ENCODE data around the gene DNAH10. TPM values are rescaled to one million over a fixed set of nuclear protein-coding genes. Genes with fewer than 3 reads are reported as not detected.

The DNAH10 gene
- total and polyA plus RNA-seq, 7 experiments from 2014 or later = 0.05 to 0.50 (median 0.10) TPM

DNA sequence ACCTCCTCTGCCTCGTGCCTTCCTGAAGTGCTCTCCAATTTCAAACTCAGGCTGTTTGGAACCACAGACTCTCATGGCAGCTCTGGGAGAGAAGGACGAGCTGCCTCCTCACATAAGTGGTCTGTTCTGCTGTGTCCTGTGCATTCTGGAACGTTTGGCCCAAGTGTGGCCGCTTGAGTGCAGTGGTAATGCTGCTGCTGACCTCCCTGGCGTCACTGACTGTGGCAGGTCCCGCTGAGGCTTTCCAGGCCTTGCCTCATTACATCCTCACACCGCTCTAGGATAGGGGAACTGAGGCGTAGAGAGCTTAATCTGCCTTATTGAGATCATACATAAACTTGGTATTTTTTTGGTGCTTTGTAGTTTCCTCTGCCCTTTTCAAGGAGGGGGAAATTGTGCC is 196.4 kb downstream of the DNAH10 start:
- Mint-ChIP-seq H3K36me3 (peaks cover 0 to 12% (median 0%) of the 10 kb centered on the region in 5 donors), H3K4me1 (peaks cover 0 to 24% (median 8%) of the 10 kb centered on the region in 7 donors), H3K9me3 (no peaks in the 10 kb centered on the region), H3K27me3 (no peaks in the 10 kb centered on the region), H3K27ac (no peak overlapping the region), H3K4me3 (no peak overlapping the region)
- no peak overlapping the region for H3K27ac ChIP-seq (ENCODE audit: low read depth, low read length)
- intact Hi-C loops (cut with micrococcal nuclease) = no loop called here
- DNase-seq (no peak), ATAC-seq (no peak)
- H3K9me3 ChIP-seq (ENCODE audit: control insufficient read depth in 2 of 3, low read length in 3 of 3) = no peaks in the 10 kb centered on the region
- ChIA-PET CTCF (no interaction called here), POLR2A (interaction anchor here (0.9 kb wide), 1 partner anchor 190 kb away, joined by 3 read pairs; no protein-coding TSS in a partner anchor)
- H3K4me3 ChIP-seq (ENCODE audit: low read length) = no peak overlapping the region
- H3K4me1 ChIP-seq (ENCODE audit: control insufficient read depth in 2 of 2, insufficient read depth in 2 of 2, low read length in 2 of 2) = no peaks in the 10 kb centered on the region
- no peaks in the 10 kb centered on the region for H3K36me3 ChIP-seq (ENCODE audit: control insufficient read depth in 2 of 3, insufficient read depth in 3 of 3, low read length in 3 of 3)
- no peaks in the 10 kb centered on the region for H3K27me3 ChIP-seq (ENCODE audit: control insufficient read depth in 2 of 2, insufficient read depth in 2 of 2, low read length in 2 of 2)

DNA sequence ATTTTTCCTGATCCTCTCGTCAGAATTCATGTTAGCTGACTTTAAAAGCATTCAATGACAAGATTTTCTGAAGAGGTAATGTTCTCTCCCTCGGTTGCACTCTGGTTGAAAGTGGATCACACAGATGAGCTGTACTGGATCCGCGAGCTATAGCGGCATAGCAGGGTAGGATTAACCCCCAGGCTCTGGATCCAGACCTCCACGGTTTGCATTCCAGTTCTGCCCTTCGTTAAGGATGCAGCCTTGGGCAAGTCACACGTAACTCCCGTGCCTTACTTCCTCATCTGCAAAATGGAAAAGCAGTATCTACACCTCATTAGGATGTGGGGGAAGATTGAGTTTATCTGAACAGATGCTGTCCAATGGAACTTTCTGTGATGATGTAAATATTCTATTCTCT is 196.8 kb downstream of the DNAH10 start:
- Mint-ChIP-seq H3K4me3 (no peak overlapping the region), H3K4me1 (peaks cover 0 to 28% (median 8%) of the 10 kb centered on the region in 7 donors), H3K9me3 (no peaks in the 10 kb centered on the region), H3K36me3 (peaks cover 0 to 12% (median 0%) of the 10 kb centered on the region in 5 donors), H3K27me3 (no peaks in the 10 kb centered on the region), H3K27ac (no peak overlapping the region)
- no peak overlapping the region for H3K27ac ChIP-seq (ENCODE audit: low read depth, low read length)
- H3K27me3 ChIP-seq (ENCODE audit: control insufficient read depth in 2 of 2, insufficient read depth in 2 of 2, low read length in 2 of 2) = no peaks in the 10 kb centered on the region
- H3K36me3 ChIP-seq (ENCODE audit: control insufficient read depth in 2 of 3, insufficient read depth in 3 of 3, low read length in 3 of 3) = no peaks in the 10 kb centered on the region
- ATAC-seq = no peak
- no peak for DNase-seq
- ChIA-PET POLR2A (interaction anchor here (0.6 to 0.9 kb wide), 2 partner anchors 25 to 190 kb away, joined by 3 read pairs; no protein-coding TSS in a partner anchor), CTCF (no interaction called here)
- no peaks in the 10 kb centered on the region for H3K9me3 ChIP-seq (ENCODE audit: control insufficient read depth in 2 of 3, low read length in 3 of 3)
- no peak overlapping the region for H3K4me3 ChIP-seq (ENCODE audit: low read length)
- intact Hi-C loops (cut with micrococcal nuclease) = no loop called here
- H3K4me1 ChIP-seq (ENCODE audit: control insufficient read depth in 2 of 2, insufficient read depth in 2 of 2, low read length in 2 of 2) = no peaks in the 10 kb centered on the region

DNA sequence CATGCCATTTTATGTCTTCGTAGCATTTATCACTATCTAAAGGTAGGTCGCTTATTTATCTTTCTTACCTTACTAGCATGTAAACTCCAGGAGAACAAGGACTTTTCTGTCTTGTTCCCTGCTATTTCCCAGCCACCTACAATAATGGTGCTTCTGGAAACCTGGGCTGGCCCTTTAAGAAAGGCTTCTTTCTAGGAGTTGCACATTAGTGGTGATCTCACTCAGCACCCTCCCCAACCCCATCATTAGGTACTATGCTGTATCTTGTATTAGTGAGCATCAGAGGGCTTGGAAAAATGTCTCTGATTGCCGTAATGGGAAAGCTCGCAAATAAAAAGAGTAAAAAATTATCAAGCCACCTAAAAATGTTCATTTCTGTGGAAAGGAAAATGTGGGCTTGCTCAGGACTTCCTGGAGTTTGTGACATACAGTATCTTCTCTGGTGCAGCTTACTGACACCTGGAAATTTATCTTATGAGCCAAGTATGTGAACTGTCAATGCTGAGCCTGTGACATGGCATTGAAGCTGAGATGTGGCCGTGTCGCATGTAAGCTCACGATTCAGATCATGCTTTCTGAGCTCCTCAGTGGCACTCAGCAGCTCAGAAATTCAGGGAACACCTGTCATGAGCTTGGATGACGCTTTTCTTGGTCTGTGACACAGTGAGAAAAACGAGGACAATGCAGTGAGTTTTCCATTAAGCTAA is 198.1 kb downstream of the DNAH10 start:
- Mint-ChIP-seq H3K4me3 (no peak overlapping the region), H3K4me1 (peaks cover 0 to 30% (median 8%) of the 10 kb centered on the region in 7 donors), H3K27me3 (no peaks in the 10 kb centered on the region), H3K36me3 (peaks cover 0 to 12% (median 0%) of the 10 kb centered on the region in 5 donors), H3K27ac (no peak overlapping the region), H3K9me3 (no peaks in the 10 kb centered on the region)
- Histone ChIP-seq H3K36me3 (ENCODE audit: control insufficient read depth in 2 of 3, insufficient read depth in 3 of 3, low read length in 3 of 3) (no peaks in the 10 kb centered on the region), H3K4me1 (ENCODE audit: control insufficient read depth in 2 of 2, insufficient read depth in 2 of 2, low read length in 2 of 2) (no peaks in the 10 kb centered on the region), H3K27ac (ENCODE audit: low read depth, low read length) (no peak overlapping the region), H3K4me3 (ENCODE audit: low read length) (no peak overlapping the region), H3K9me3 (ENCODE audit: control insufficient read depth in 2 of 3, low read length in 3 of 3) (no peaks in the 10 kb centered on the region), H3K27me3 (ENCODE audit: control insufficient read depth in 2 of 2, insufficient read depth in 2 of 2, low read length in 2 of 2) (no peaks in the 10 kb centered on the region)
- DNase-seq (no peak), ATAC-seq (no peak)
- intact Hi-C loops (cut with micrococcal nuclease) = loop anchor here in 1 of 2 donors (10.0 kb wide), 1 partner anchor 905 kb away; the partner anchor contains the start of gene SCARB1
- CTCF ChIA-PET = no interaction called here
- POLR2A ChIA-PET = no interaction called here

DNA sequence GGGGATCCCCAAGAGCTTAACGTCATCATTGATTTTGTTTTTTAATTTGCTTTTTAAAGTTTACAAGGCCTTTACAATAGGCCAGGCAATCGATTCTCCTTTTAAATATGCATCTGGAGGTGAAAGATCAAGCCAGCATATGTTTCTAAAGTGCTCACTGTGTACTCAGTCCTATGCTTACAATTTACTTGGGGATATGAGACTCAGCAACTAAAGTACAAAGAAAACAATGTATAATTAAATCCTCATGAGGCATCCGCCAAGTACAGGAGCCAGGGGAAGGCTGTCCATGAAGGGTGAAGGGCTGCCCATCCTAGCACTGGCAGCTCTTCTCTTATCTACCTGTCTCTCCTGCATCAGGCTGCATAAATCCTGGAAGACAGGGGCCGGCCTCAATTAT is 198.8 kb downstream of the DNAH10 start:
- no peaks in the 10 kb centered on the region for H3K27me3 ChIP-seq (ENCODE audit: control insufficient read depth in 2 of 2, insufficient read depth in 2 of 2, low read length in 2 of 2)
- ATAC-seq (no peak), DNase-seq (no peak)
- CTCF ChIA-PET = no interaction called here
- no peaks in the 10 kb centered on the region for H3K4me1 ChIP-seq (ENCODE audit: control insufficient read depth in 2 of 2, insufficient read depth in 2 of 2, low read length in 2 of 2)
- no peak overlapping the region for H3K4me3 ChIP-seq (ENCODE audit: low read length)
- no peaks in the 10 kb centered on the region for H3K9me3 Mint-ChIP-seq
- H3K36me3 Mint-ChIP-seq = peaks cover 0 to 12% (median 0%) of the 10 kb centered on the region in 5 donors
- intact Hi-C loops (cut with micrococcal nuclease) = loop anchor here in 1 of 2 donors (10.0 kb wide), 1 partner anchor 904 kb away; the partner anchor contains the start of gene SCARB1
- no peaks in the 10 kb centered on the region for H3K9me3 ChIP-seq (ENCODE audit: control insufficient read depth in 2 of 3, low read length in 3 of 3)
- no peak overlapping the region for H3K4me3 Mint-ChIP-seq
- peak overlapping the region in 1 of 9 donors; percentile 14 for H3K27ac Mint-ChIP-seq
- H3K4me1 Mint-ChIP-seq = peaks cover 0 to 30% (median 8%) of the 10 kb centered on the region in 7 donors
- POLR2A ChIA-PET = no interaction called here
- H3K27ac ChIP-seq (ENCODE audit: low read depth, low read length) = no peak overlapping the region
- no peaks in the 10 kb centered on the region for H3K27me3 Mint-ChIP-seq
- H3K36me3 ChIP-seq (ENCODE audit: control insufficient read depth in 2 of 3, insufficient read depth in 3 of 3, low read length in 3 of 3) = no peaks in the 10 kb centered on the region

DNA sequence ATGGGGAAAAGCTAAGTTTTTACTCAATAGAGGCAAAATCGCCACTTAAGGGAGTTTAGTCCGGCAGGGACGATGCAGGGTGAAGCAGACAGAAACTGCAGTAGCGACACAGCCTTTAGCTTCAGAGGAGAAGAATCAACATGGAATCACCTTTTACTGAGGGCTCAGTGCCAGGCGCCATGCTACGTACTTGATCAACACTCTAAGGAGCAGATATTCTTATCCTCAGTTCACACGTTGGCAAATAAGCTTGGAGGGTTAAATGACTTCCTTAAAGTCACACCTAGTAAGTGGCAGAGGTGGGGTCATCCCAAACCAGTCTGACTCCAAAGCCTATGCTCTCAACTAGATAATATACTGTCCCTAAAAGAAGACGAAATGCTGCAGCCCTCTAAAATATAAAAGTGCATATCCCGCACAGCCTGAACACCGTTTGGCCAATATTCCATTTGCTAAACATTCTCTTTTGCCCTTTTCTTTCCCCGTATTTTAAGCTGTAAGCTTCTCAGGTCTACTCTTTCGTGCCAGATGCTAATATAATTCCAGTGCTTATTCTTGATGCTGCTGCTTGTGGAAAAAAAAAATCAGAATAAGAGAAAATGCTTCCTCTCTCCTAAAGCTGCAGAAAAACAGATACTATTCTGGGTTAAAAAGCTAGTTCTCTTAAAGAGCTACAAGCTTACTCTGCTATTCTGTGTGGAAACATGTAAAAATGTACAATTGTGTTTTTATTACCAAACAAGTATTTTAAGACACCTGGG is 199.7 kb downstream of the DNAH10 start:
- Histone ChIP-seq H3K36me3 (ENCODE audit: control insufficient read depth in 2 of 3, insufficient read depth in 3 of 3, low read length in 3 of 3) (no peaks in the 10 kb centered on the region), H3K4me3 (ENCODE audit: low read length) (no peak overlapping the region), H3K27me3 (ENCODE audit: control insufficient read depth in 2 of 2, insufficient read depth in 2 of 2, low read length in 2 of 2) (no peaks in the 10 kb centered on the region), H3K9me3 (ENCODE audit: control insufficient read depth in 2 of 3, low read length in 3 of 3) (no peaks in the 10 kb centered on the region), H3K4me1 (ENCODE audit: control insufficient read depth in 2 of 2, insufficient read depth in 2 of 2, low read length in 2 of 2) (no peaks in the 10 kb centered on the region), H3K27ac (ENCODE audit: low read depth, low read length) (no peak overlapping the region)
- Mint-ChIP-seq H3K36me3 (peaks cover 0 to 12% (median 0%) of the 10 kb centered on the region in 5 donors), H3K4me3 (no peak overlapping the region), H3K27ac (peak overlapping the region in 2 of 9 donors; percentile 14 to 15), H3K9me3 (no peaks in the 10 kb centered on the region), H3K4me1 (peaks cover 0 to 30% (median 8%) of the 10 kb centered on the region in 7 donors), H3K27me3 (no peaks in the 10 kb centered on the region)
- DNase-seq = no peak
- ChIA-PET POLR2A (no interaction called here), CTCF (interaction anchor here (1.1 kb wide), 1 partner anchor 13 kb away, joined by 3 read pairs; no protein-coding TSS in a partner anchor)
- no peak for ATAC-seq
- intact Hi-C loops (cut with micrococcal nuclease) = loop anchor here in 1 of 2 donors (10.0 kb wide), 1 partner anchor 903 kb away; the partner anchor contains the start of gene SCARB1

DNA sequence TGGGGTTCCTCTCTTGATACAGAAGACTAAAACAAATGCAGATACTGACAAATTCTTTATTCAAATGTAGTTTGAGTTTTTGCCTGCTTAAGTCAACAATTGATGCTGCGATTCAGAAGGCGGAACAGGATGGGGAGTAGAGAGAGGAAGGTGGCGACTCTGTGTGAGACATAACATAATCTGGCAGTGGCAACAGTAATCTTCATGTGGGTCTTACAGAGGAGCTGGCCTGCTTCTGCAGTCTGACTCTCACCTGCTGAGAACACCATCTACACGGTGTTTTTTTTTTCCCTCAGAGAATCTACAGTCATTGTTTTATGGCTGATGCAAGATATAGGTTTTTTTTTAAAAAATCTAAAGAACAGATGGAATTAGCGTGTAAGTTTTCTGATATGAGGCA is 200.4 kb downstream of the DNAH10 start:
- no peak overlapping the region for H3K4me3 Mint-ChIP-seq
- intact Hi-C loops (cut with micrococcal nuclease) = loop anchor here in 1 of 2 donors (10.0 kb wide), 1 partner anchor 902 kb away; the partner anchor contains the start of gene SCARB1
- no peaks in the 10 kb centered on the region for H3K27me3 Mint-ChIP-seq
- Histone ChIP-seq H3K27ac (ENCODE audit: low read depth, low read length) (no peak overlapping the region), H3K27me3 (ENCODE audit: control insufficient read depth in 2 of 2, insufficient read depth in 2 of 2, low read length in 2 of 2) (no peaks in the 10 kb centered on the region), H3K4me3 (ENCODE audit: low read length) (no peak overlapping the region), H3K4me1 (ENCODE audit: control insufficient read depth in 2 of 2, insufficient read depth in 2 of 2, low read length in 2 of 2) (no peaks in the 10 kb centered on the region), H3K9me3 (ENCODE audit: control insufficient read depth in 2 of 3, low read length in 3 of 3) (no peaks in the 10 kb centered on the region), H3K36me3 (ENCODE audit: control insufficient read depth in 2 of 3, insufficient read depth in 3 of 3, low read length in 3 of 3) (no peaks in the 10 kb centered on the region)
- POLR2A ChIA-PET = no interaction called here
- H3K27ac Mint-ChIP-seq = peak overlapping the region in 3 of 9 donors; percentile 18 to 79 (median 61)
- ATAC-seq (no peak), DNase-seq (no peak)
- peaks cover 0 to 12% (median 0%) of the 10 kb centered on the region in 5 donors for H3K36me3 Mint-ChIP-seq
- peaks cover 0 to 37% (median 12%) of the 10 kb centered on the region in 7 donors for H3K4me1 Mint-ChIP-seq
- H3K9me3 Mint-ChIP-seq = no peaks in the 10 kb centered on the region
- CTCF ChIA-PET = interaction anchor here (1.1 kb wide), 1 partner anchor 12 kb away, joined by 3 read pairs; no protein-coding TSS in a partner anchor

All from naive thymus-derived CD4-positive, alpha-beta T cell (primary cell).